K562 (cell line): ENCODE measurements around the gene NR1D1. TPM values are rescaled to one million over a fixed set of nuclear protein-coding genes. Genes with fewer than 3 reads are reported as not detected.
A peak's percentile ranks its signal among the peaks of the same experiment; 100 is the strongest.

Experiments used
- CC2D1A ChIP-seq: fragments of 450-650 bp; IDR thresholded peaks from 2 replicates; pipeline ENCODE4 v1.6.1; 2017; ENCODE audit warnings: mild to moderate bottlenecking
- DIDO1 ChIP-seq: fragments of 450-650 bp; IDR thresholded peaks from 2 replicates; pipeline ENCODE4 v1.6.1; 2016; ENCODE audit warnings: low read depth, missing biosample characterization, missing genetic modification characterization
- ETS1 ChIP-seq: conservative IDR thresholded peaks from 2 replicates; pipeline ENCODE4 v1.6.1; 2011; ENCODE audit warnings: low read depth, mild to moderate bottlenecking, low read length; ENCODE audit not compliant: control insufficient read depth
- GTF2E2 ChIP-seq: fragments of 200-800 bp; sonication (Bioruptor generic); IDR thresholded peaks from 2 replicates; pipeline ENCODE4 v1.6.1; 2016; ENCODE audit warnings: missing genetic modification characterization, missing compliant biosample characterization
- NCOA6 ChIP-seq: fragments of 450-650 bp; IDR thresholded peaks from 2 replicates; pipeline ENCODE4 v1.6.1; 2017; ENCODE audit warnings: mild to moderate bottlenecking
- PHF20 ChIP-seq: fragments of 450-650 bp; IDR thresholded peaks from 2 replicates; pipeline ENCODE4 v1.6.1; 2018; ENCODE audit not compliant: partially characterized antibody
- RHOXF2B ChIP-seq: fragments of 250-450 bp; sonication (Bioruptor Pico); conservative IDR thresholded peaks from 2 replicates; pipeline ENCODE4 v1.5.1; 2021
- SMARCA4 ChIP-seq: fragments of 450-650 bp; IDR thresholded peaks from 2 replicates; pipeline ENCODE4 v1.6.1; 2016
- SMC3 ChIP-seq: conservative IDR thresholded peaks from 2 replicates; pipeline ENCODE4 v1.6.1; 2011; ENCODE audit warnings: low read depth, low read length, improper control_type of control experiment; ENCODE audit not compliant: insufficient read depth
- SRSF3 ChIP-seq: fragments of 200-400 bp; formaldehyde crosslinking; IDR thresholded peaks from 2 replicates; pipeline ENCODE4 v1.6.1; 2016; ENCODE audit warnings: mild to moderate bottlenecking, low read length, moderate library complexity; ENCODE audit not compliant: insufficient read depth
- SRSF9 ChIP-seq: fragments of 200-400 bp; formaldehyde crosslinking; IDR thresholded peaks from 2 replicates; pipeline ENCODE4 v1.6.1; 2017; ENCODE audit warnings: low read depth, low read length, borderline replicate concordance
- TFE3 ChIP-seq: fragments of 450-650 bp; formaldehyde crosslinking; IDR thresholded peaks from 2 replicates; pipeline ENCODE4 v1.4.0; 2020; ENCODE audit warnings: mild to moderate bottlenecking, mixed read lengths
- USF2 ChIP-seq: sonication (generic); formaldehyde crosslinking; IDR thresholded peaks from 2 replicates; pipeline ENCODE4 v1.5.0; 2020; ENCODE audit warnings: missing genetic modification reagents
- VEZF1 ChIP-seq: fragments of 200-800 bp; sonication (Bioruptor generic); IDR thresholded peaks from 2 replicates; pipeline ENCODE4 v1.6.1; 2017; ENCODE audit warnings: missing genetic modification characterization, missing compliant biosample characterization
- YBX1 ChIP-seq: fragments of 450-650 bp; IDR thresholded peaks from 2 replicates; pipeline ENCODE4 v1.7.1; 2016; ENCODE audit warnings: mild to moderate bottlenecking
- ZFPM2 ChIP-seq: fragments of 250-450 bp; sonication (Bioruptor Pico); IDR thresholded peaks from 2 replicates; pipeline ENCODE4 v1.5.1; 2022; ENCODE audit warnings: mild to moderate bottlenecking
- ZNF384 ChIP-seq: IDR thresholded peaks from 2 replicates; pipeline ENCODE4 v1.6.1; 2012; ENCODE audit warnings: low read depth, low read length, improper control_type of control experiment
- ZNF644 ChIP-seq: fragments of 200-800 bp; sonication (Bioruptor generic); IDR thresholded peaks from 2 replicates; pipeline ENCODE4 v1.6.1; 2016; ENCODE audit warnings: low read depth, missing genetic modification characterization, missing compliant biosample characterization
- ZNF740 ChIP-seq, 3 experiments: fragments of 200-800 bp in 1 of 3; sonication (Bioruptor generic) in 1 of 3; sonication (generic) in 1 of 3; formaldehyde crosslinking in 1 of 3; IDR thresholded peaks; 2 replicates each; pipeline versions ENCODE4 v1.6.1 to v1.8.0; 2016 to 2022; ENCODE audit warnings: mild to moderate bottlenecking in 2 of 3, missing compliant biosample characterization in 2 of 3, missing genetic modification characterization in 2 of 3, missing genetic modification reagents in 1 of 3
- polyA plus RNA-seq, 8 experiments: library from polyadenylated mRNA; depleted of rRNA in 4 of 8; stranded (reverse) in 5 of 8; unstranded in 3 of 8; fragments of >200 nt; fragmentation: Nextera tagmentation in 2 of 8; fragmentation: Illumina TruSeq in 1 of 8; extraction: Ambion mirVana in 2 of 8; extraction: Trizol in 1 of 8; gene quantifications; 2 replicates each; pipeline versions ENCODE4 v1.2.1 to v1.2.3, GENCODE V29; 2011 to 2014; ENCODE audit warnings: inconsistent platforms in 1 of 8, missing spikeins in 1 of 8
- total RNA-seq, 7 experiments: library from RNA; depleted of rRNA in 6 of 7; stranded (reverse); fragments of >200 nt in 6 of 7; fragmentation: Illumina TruSeq in 2 of 7; extraction: Trizol in 2 of 7; gene quantifications; 2 replicates each; pipeline versions ENCODE4 v1.2.1 to v1.2.3, GENCODE V29; 2011 to 2021; ENCODE audit warnings: low replicate concordance in 1 of 7
- TF ChIP-seq, protein P1 (sequence below): fragments of 250-450 bp; sonication (Bioruptor Pico); IDR thresholded peaks from 2 replicates; pipeline ENCODE4 v1.8.0; 2021; ENCODE audit warnings: mild to moderate bottlenecking, moderate library complexity

Gene NR1D1
- total and polyA plus RNA-seq, 9 of the 15 experiments (the other 6 are each of a cell fraction or from before 2014, with no cell fraction given) = 0.25 to 7.7 (median 0.65) TPM

DNA sequence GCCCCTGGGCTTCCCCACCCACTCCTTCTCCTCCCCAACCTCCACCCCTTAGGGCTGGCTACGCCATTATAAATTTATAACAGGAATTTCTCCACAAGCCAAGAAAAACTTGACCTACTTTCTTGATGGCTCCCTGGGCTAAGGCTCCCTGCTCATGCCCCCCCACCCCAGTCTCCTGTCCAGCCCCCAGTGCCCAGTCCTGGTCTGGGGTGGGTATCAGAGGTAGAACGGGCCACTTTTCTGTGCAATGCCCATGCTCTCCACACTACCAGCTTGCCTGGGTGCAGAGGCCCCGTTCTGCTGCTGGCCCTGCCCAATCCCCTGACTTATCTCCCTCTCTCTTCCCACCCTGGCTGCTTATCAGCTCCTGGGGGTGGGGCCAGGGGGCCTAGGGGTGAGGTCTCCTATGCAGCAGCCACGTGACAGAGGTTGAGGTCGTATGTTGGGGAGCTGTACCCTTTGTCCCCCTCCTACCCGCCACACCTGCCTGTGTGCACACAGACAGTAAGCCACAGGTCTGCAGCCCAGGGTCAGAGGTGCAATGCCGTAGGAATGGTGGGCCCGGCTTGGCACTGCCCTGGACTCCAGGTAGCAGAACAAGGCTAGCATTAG, 27.5 kb downstream of the NR1D1 start (continued):
- no peak for TF ChIP-seq ETS1
- TF ChIP-seq DIDO1 = no peak
- TF ChIP-seq SRSF9 = no peak
- TF ChIP-seq ZFPM2 (CRISPR knock-in tag) = no peak
- no peak for TF ChIP-seq NCOA6
- no peak for TF ChIP-seq YBX1
- TF ChIP-seq, protein P1, sequence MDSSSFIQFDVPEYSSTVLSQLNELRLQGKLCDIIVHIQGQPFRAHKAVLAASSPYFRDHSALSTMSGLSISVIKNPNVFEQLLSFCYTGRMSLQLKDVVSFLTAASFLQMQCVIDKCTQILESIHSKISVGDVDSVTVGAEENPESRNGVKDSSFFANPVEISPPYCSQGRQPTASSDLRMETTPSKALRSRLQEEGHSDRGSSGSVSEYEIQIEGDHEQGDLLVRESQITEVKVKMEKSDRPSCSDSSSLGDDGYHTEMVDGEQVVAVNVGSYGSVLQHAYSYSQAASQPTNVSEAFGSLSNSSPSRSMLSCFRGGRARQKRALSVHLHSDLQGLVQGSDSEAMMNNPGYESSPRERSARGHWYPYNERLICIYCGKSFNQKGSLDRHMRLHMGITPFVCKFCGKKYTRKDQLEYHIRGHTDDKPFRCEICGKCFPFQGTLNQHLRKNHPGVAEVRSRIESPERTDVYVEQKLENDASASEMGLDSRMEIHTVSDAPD (CRISPR knock-in tag) = no peak
- TF ChIP-seq GTF2E2 (tag) = no peak
- TF ChIP-seq VEZF1 = peak; percentile 80
- peak; percentile 44 for TF ChIP-seq TFE3 (CRISPR knock-in tag)
- no peak for TF ChIP-seq RHOXF2B
- TF ChIP-seq ZNF740 (CRISPR knock-in tag; IDR thresholded peaks at IDR 0.05) = peak; percentile 67; the same call in 1 of the 2 replicates
- TF ChIP-seq ZNF740 (tag; IDR thresholded peaks at IDR 0.05) = peak in 1 of 2 experiments; percentile 58; a peak in 1 of 4 replicates
- peak; percentile 78 for TF ChIP-seq USF2 (CRISPR knock-in tag)
- TF ChIP-seq SMARCA4 = 0 out of 2 replicates have a peak, but pooled peaks have one; percentile 27
- no peak for TF ChIP-seq SRSF3
- TF ChIP-seq CC2D1A = no peak
- TF ChIP-seq SMC3 = no peak
- no peak for TF ChIP-seq ZNF644 (tag)
- TF ChIP-seq ZNF384 = no peak
- TF ChIP-seq PHF20 = no peak
